Neural cell (in vitro differentiated cells): ENCODE measurements around the gene SMIM21.

Source experiments
- CTCF ChIP-seq: fragments of 450-650 bp; IDR thresholded peaks from 2 replicates; pipeline ENCODE4 v1.5.1; 2014; ENCODE audit warnings: antibody characterized with exemption, mild to moderate bottlenecking, moderate library complexity; ENCODE audit not compliant: poor library complexity, severe bottlenecking
- EP300 ChIP-seq: fragments of 450-650 bp; conservative IDR thresholded peaks from 2 replicates; pipeline ENCODE4 v1.6.1; 2014; ENCODE audit warnings: antibody characterized with exemption, mild to moderate bottlenecking, moderate library complexity; ENCODE audit not compliant: poor library complexity, severe bottlenecking
- EZH2 ChIP-seq: fragments of 200-600, 300-800 bp; shearing (Covaris generic), sonication (generic); IDR thresholded peaks from 2 replicates; pipeline ENCODE4 v1.6.1; 2014; ENCODE audit warnings: antibody characterized with exemption, low read length, borderline replicate concordance, mild to moderate bottlenecking; ENCODE audit not compliant: insufficient read depth, poor library complexity, severe bottlenecking
- MXI1 ChIP-seq: fragments of 450-650 bp; conservative IDR thresholded peaks from 2 replicates; pipeline ENCODE4 v1.6.1; 2014; ENCODE audit warnings: antibody characterized with exemption, mild to moderate bottlenecking; ENCODE audit not compliant: poor library complexity, severe bottlenecking
- POLR2AphosphoS5 ChIP-seq: IDR thresholded peaks from 2 replicates; pipeline ENCODE4 v1.6.1; 2012
- RAD21 ChIP-seq: fragments of 450-650 bp; conservative IDR thresholded peaks from 2 replicates; pipeline ENCODE4 v1.6.1; 2014; ENCODE audit warnings: antibody characterized with exemption, mild to moderate bottlenecking, moderate library complexity
- REST ChIP-seq: IDR thresholded peaks from 2 replicates; pipeline ENCODE4 v1.6.1; 2012; ENCODE audit warnings: borderline replicate concordance
- TAF1 ChIP-seq: IDR thresholded peaks from 2 replicates; pipeline ENCODE4 v1.6.1; 2012; ENCODE audit warnings: low read depth

- no peak for TF ChIP-seq POLR2AphosphoS5
- no peak for TF ChIP-seq MXI1
- no peak for TF ChIP-seq TAF1
- TF ChIP-seq CTCF, result no peak
- TF ChIP-seq RAD21, result no peak
- no peak for TF ChIP-seq EP300
- TF ChIP-seq EZH2, result no peak
- TF ChIP-seq REST, result no peak
These were observed 62.8 kb downstream of the SMIM21 start for GRCh38 chr18:75364512-75365253.
